NCI-H1417 treated with DMSO at 0.1 percent for 48 hours (cell line): ENCODE results near the gene GNGT1.
"Not testable (repeated sequence)": the region's sequence is repeated elsewhere in the genome, so short reads cannot be mapped to it uniquely, and the experiment has no call there.

ENCODE experiments used
- DNase-seq: peaks from one replicate; lab custom pipeline; 2025; lab: John Stamatoyannopoulos, UW

GNGT1 gene

GRCh38 chr7:93910076-93910994 is 4.0 kb downstream of the GNGT1 start:
- DNase-seq, result no peak

GRCh38 chr7:93911242-93911641 is 4.9 kb downstream of the GNGT1 start:
- DNase-seq, result not testable (repeated sequence)

- DNase-seq, result not testable (repeated sequence)
Measured at GRCh38 chr7:93911661-93912060, 5.3 kb downstream of the GNGT1 start.

GRCh38 chr7:93913197-93913596 is 6.8 kb downstream of the GNGT1 start:
- DNase-seq, result no peak

GRCh38 chr7:93914581-93915066 is 8.3 kb downstream of the GNGT1 start:
- DNase-seq, result no peak

GRCh38 chr7:93915206-93915842 is 9.0 kb downstream of the GNGT1 start:
- DNase-seq, result not testable (repeated sequence)

GRCh38 chr7:93915888-93916287 is 9.5 kb downstream of the GNGT1 start:
- not testable (repeated sequence) for DNase-seq

- DNase-seq, result not testable (repeated sequence)
Measured at GRCh38 chr7:93916315-93916714, 9.9 kb downstream of the GNGT1 start.

- DNase-seq, result no peak
Measured at GRCh38 chr7:93920496-93921182, 14.3 kb downstream of the GNGT1 start.

GRCh38 chr7:93921186-93921585 is 14.8 kb downstream of the GNGT1 start:
- no peak for DNase-seq

- DNase-seq, result no peak
Measured at GRCh38 chr7:93921607-93922566, 15.5 kb downstream of the GNGT1 start, which contains the start of gene GNG11. Gene GNG11 (plus strand): TSS chr7:93921735. CDS start chr7:93922138, 403 bp downstream.

- DNase-seq, result no peak
Measured at GRCh38 chr7:93923296-93923695, 16.9 kb downstream of the GNGT1 start.

- no peak for DNase-seq
Measured at GRCh38 chr7:93923942-93924341, 17.6 kb downstream of the GNGT1 start.

- no peak for DNase-seq
Measured at GRCh38 chr7:93926800-93927199, 20.4 kb downstream of the GNGT1 start.

GRCh38 chr7:93927585-93927984 is 21.2 kb downstream of the GNGT1 start:
- DNase-seq, result no peak

- no peak for DNase-seq
Measured at GRCh38 chr7:93931655-93932054, 25.3 kb downstream of the GNGT1 start.

- no peak for DNase-seq
Measured at GRCh38 chr7:93933156-93933555, 26.8 kb downstream of the GNGT1 start.

- no peak for DNase-seq
Measured at GRCh38 chr7:93935102-93935501, 28.7 kb downstream of the GNGT1 start.

GRCh38 chr7:93937818-93938217 is 31.5 kb downstream of the GNGT1 start:
- no peak for DNase-seq

GRCh38 chr7:93938293-93938692 is 31.9 kb downstream of the GNGT1 start:
- DNase-seq, result no peak

- no peak for DNase-seq
Measured at GRCh38 chr7:93941945-93942344, 35.6 kb downstream of the GNGT1 start.
